NOMO-1 treated with DMSO at 0.1 percent for 48 hours (cell line): ENCODE data around the gene PKD2L1.
"Not testable (repeated sequence)": the region's sequence is repeated elsewhere in the genome, so short reads cannot be mapped to it uniquely, and the experiment has no call there.

Experiments
- DNase-seq: peaks from one replicate; lab custom pipeline; 2025; ENCODE audit not compliant: unreplicated experiment; lab: John Stamatoyannopoulos, UW

The PKD2L1 gene

DNA sequence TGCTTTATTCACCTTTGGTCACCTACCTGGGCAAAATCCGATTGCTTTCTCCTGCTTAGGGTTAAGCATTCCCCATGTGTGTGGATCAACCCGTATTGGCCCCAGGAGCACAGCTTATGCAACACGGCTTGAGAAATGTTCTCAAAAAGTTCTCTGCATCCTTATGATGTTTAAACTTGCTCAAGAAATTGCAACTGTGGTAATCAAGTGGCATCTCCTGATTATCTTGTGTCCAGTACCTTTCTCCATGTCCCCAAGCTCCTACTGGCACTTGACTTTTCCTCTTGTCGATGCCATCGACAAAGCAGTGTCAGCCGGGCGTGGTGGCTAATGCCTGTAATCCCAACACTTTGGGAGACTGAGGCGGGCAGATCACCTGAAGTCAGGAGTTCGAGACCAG lies 4.7 kb upstream of the PKD2L1 start:
- no peak for DNase-seq

DNA sequence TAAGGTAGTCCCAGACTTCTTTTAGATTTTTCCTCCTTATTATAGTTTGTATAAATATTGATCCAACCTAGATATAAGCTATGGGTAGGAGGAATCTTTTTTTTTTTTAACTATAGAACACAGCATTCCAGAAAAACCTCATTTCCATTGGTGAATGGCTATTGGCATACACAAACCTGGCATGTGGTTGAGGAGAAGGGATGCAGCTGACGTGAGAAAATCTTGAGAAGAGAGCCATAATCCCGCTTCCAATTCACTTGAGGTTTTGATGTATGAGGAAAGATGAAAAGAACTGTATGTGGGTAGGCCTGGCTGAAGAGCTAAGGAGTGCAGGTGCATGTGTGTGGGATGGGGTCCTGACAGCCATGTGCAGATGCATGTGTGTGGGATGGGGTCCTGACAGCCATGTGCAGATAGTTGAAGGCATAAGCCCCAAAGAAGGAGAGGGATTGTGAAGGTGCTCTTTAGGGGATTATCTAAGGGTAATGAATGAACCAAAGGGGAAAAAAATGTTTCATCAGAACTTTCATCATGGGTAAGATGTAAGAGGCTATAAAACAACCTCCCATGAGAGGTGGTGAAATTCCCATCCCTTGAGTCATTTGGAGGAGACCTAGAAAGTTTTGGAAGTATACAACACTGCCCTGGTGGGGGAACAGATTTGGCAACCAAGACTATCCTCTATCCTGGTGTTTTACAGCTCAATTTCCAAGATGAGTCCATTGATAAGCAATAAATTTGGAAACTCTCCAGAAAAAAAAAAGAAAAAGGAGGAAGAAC lies 3.8 kb upstream of the PKD2L1 start:
- DNase-seq = no peak

DNA sequence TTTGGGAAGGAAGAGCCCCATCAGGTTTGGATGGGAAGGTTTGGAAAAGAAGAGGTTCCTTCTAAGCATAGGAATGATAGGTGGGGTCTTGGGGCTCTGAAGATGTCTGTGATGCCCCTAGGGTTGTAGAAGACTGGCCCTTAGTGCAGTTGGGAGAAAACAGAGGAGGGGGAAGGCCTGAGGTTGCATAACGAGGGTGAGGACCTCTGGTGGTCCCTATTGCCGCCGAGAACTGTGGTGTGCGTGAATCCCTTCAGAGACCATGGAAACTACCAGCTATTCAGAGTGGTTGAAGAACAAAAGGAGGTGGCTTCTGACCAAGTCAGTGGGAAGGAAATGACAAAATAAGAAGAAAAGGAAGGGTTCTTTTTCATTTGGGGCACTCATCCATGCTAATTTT lies 3.1 kb upstream of the PKD2L1 start:
- DNase-seq = no peak

DNA sequence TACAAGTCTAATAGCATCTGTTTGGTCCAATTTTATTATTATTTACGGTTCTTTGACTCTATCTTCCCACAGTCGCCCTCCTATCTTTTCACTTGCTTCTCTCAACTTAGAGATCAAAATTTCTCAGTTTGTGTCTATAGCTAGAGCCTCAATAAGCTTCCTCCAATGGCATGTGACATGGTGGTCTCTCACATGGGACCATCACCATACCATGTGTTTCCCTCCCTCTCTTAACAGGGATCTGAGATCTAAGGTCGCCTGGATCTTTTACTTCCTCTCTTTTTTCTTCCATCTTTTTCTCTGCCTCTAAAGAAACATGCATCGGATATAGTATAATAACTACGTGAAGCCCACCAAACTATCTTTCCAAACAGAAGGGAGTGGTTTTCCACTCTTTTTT lies 1.8 kb downstream of the PKD2L1 start:
- no peak for DNase-seq

DNA sequence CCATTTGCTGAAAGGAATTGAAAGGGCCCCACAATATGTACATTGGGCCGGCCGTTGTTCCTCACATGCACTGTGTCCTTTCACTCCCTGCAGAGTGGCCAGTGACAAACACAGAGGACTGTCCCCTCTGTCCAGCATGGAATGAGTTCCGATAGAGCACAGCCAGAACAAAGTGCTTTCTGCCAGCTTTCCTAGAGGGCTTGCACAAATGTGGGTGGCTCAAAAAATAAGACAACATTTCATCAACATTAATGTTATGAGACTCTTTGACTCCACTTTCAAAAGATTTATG lies 2.4 kb downstream of the PKD2L1 start:
- DNase-seq = no peak

DNA sequence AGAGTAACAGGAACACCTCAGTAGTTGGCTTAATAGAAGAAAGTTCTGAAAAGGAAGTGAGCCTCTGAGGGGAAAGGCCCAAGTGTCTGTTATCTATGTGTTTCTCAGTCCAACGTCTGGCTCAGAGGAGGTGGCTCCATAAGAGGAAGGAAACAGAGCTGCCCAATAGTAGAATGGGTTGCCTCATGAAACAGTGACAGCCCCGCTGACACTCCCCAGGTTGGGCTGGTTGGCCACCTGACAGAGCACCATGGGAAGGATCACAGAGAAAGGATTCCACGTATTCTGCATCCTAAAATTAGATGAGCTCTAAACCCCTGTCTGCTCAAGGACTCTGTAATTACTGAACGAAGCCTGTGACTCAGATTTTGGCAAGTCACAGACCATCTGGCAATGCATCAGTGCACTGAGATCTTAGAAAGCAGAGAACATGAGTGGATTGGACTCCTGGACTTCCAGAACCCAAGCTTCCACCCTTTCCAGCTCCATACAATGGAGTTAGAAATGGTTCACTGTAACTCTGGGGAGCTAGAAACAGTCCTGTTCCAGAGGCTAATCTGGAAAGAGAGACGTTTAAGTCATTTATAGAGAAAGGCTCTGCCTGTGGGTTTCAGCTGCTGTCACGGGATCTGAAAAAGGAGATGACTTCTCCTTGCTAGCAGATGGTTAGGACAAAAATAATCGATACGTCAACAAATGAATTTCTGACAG lies 2.9 kb downstream of the PKD2L1 start:
- peak; percentile 99 for DNase-seq

DNA sequence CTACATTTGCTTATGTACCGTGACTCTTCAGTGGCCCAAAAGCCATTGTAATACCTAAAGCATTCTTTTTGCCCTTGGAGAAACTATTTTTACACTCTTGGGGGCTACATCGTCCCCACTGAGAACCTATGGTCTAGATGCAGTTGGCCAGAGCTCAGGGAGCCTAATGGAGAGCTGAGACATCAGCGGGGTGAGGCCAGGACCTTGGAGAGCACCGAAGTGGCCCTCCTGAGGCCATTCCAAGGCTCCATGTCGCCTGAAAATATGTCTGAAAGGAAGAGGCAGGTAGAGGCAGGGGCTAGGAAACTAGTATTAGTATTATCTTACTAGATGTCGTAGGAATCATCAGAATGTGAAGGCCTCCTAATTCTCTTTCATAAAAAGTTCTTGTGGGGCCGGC lies 4.9 kb downstream of the PKD2L1 start:
- no peak for DNase-seq

DNA sequence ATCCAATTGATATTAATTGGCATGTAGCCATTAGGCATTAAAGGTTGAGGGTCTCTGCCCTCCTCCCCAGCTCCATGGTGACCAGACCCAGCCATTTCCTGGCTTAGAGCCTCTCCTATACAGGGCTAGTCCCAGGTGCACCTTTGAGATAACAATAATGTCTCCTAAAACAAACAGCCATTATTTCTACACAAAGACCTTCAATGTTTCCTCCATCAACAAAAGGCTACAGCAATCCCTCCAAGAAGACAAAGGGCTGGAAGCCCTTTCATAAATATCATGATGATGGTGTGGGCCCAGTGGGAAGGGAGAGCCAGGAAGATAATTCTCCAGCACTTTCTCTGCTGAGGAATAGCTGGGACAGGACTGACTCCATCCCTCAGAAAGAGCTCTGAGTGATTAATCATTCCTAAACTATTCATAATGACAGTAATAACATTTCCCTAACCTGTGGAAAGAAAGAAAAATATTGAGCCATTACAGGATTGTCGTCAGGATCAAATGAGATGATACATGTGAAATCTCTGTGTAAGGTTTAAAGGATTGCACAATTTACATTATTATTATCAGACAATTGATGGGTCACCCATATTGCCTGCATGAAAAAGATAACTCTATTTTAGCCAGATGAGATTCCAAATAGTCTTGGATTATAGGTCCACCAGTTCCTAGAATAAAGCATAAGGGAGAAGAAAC lies 10.2 kb downstream of the PKD2L1 start:
- no peak for DNase-seq

DNA sequence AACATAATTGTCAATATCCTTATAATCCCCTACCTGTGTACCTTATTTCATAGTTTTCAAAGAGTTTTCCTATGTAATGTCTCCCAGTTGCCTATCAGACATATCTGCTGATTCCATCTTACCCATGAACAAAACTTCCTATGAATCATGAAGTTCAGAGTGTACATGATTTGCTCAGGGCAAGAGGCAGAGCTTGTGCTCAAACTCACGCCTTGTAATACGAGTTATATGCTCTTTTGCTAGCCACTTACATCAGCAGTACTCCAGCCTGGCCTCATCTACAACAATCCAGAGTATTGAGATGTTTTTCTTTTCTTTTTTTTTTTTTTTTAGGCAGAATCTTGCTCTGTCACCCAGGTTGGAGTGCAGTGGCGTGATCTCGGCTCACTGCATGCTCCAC lies 11.8 kb downstream of the PKD2L1 start:
- DNase-seq = no peak

DNA sequence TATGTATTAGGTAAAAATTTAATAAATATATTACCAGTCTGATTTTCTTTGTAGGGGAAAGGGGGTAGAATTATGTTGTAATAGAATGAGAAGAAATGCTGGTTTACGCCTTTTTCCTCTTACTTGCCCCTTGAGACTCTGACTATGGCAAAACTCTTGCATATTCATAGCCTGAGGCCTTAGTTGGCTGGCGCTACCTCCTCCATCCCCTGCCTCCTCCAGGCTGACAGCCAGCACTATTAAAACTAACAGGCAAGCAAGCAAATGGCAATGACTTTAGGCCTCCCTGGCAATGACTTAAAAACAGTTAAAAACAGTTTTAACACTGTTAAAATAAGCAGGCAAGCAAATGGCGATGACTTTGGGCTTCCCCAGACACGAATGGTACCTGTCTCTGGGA lies 14.4 kb downstream of the PKD2L1 start:
- no peak for DNase-seq

DNA sequence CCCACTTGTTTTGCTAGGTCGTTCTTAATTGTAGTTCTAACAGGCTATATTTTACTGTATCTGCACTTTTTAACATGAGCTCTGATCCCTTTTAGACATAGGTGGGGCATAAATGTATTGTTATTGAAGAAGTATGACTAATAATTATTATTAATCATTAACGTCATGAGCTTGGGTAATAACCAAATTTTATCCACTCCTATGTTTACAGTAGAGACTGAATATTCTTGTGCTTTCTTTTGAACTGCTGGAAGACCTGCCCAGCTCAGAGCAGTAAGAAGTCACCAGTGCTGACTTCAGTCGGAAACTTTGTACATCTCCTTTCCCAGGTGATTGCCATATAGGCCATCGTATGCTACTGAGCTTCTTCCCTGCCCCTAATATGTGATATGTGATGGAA lies 18.7 kb downstream of the PKD2L1 start:
- DNase-seq = no peak

DNA sequence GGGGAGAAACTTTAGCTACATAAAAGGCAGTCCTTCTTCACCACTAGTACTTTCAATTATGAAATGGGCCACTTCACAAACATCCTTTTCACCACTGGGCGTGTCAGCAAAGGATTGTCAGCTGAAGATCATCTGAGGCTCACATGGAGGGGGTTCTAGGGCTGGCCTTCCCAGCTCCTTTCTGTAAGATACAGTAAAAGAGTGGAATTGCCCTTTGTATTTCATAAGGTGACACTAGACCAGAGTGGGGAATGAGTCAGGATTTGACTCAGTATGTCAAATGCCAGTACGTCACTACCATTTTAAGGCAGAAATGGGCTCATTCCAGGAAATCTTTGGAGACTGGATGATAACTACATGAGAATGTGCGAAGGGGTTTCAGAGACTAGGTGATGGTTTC lies 22.3 kb downstream of the PKD2L1 start:
- no peak for DNase-seq

DNA sequence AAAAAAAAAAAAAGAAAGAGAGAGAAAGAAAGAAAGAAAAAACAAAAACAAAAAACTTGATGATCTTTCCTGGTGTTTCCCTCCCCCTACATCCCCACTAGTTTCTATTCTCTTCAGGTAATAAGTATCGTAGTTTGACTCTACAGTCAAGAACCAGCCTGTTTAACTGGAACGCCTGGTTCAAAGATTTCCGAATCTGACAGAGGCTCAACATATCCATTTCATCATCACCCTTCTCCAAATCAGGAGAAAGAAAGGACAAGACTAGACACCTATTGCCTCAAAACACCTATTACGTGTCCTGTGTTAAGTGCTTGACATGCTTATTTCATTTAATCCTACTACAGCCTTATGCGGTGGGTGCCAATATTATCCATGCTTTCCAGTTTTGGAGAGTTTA lies 23.2 kb downstream of the PKD2L1 start:
- no peak for DNase-seq

DNA sequence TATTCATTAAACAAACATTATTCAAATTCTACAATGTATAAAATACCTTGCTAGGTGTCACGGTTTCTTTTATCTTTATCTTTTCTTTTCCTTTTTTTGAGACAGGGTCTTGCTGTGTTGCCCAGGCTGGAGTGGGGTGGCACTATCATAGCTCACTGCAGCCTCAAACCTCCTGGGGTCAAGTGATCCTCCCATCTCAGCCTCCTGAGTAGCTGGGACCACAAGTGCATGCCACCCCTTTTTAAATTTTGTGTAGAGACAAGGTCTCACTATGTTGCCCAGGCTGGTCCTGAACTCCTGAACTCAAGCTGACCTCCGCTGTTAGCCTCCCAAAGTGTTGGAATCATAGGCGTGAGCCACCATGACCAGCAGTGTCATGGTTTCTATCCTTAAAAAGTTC lies 25.6 kb downstream of the PKD2L1 start:
- DNase-seq = no peak

DNA sequence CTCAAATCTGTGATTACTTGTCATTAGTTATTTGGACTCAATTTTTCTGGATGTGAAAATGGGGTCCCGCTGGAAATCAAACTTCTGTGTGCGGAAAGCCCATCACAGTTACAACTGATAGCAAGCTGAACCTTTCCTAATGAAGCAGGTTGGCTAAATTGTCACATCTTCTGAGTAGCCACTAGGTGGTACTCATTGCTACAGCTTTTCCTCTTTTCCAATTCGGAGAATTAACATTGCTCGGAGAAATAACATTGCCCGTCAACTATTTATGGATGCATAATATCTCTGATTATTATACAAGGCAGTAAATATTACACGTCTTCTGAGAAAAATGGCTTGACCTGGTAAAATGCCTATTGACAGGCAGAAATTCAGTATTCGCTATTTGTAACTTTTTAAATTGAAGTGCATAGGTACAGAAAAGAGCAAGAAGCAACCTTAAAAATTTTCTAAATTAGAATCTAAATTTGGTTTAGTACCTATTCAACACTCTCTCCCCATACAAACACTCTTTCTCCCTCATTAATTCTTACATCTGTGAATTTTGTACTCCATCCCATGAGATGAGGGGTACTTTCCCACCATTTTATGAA lies 26.2 kb downstream of the PKD2L1 start:
- DNase-seq = peak; percentile 39

DNA sequence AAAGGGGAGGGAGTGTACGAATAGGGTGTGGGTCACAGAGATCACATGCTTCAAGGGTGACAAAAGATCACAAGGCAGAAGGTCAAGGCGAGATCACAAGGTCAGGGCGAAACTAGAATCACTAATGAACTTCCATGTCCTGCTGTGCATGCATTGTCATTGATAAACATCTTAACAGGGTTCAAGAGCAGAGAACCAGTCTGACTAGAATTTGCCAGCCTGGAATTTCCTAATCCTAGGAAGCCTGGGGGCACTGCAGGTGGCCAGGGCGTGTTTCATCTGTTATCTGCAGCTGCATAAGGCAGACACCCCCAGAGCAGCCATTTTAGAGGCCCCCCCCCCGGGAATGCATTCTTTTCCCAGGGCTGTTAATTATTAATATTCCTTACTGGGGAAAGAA lies 28.9 kb downstream of the PKD2L1 start:
- not testable (repeated sequence) for DNase-seq

DNA sequence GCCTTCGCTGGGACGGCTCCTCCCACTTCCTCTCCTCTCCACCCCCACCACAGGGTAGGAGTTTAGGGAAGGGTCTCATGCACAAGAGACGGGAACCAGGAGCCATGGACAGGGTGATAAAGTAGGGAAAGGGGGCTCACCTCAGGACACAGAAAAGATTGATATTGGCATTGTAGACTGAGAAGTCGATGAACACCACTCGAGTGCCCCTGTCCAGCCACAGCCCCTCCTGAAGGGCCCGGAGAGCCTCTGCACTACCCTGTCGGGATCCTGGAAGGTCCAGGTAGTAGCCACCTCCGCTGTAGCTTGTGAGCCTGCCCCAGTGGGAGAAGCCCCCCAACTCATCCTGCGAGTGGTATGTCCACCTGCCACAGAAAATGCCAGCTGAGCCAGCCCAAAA lies 32.8 kb downstream of the PKD2L1 start:
- DNase-seq = no peak

DNA sequence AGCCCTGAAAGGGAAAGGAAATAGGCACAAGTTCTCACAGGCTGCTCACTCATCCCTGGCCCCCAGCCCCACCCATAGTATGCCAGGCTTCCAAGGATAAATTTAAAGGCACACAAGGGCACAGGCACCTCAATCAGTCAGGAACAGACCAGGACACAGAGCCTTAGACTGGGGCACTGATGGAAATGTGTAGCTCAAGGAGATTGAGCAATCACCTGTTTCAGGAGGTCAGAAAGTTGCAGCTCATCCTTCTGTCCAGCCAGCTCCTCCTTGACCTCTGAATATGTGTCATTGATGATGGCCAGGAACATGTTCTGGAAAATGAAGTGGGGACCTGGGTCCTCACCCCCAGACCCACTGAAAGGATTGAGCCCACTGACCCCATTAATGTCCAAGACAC lies 37.0 kb downstream of the PKD2L1 start:
- DNase-seq = no peak

DNA sequence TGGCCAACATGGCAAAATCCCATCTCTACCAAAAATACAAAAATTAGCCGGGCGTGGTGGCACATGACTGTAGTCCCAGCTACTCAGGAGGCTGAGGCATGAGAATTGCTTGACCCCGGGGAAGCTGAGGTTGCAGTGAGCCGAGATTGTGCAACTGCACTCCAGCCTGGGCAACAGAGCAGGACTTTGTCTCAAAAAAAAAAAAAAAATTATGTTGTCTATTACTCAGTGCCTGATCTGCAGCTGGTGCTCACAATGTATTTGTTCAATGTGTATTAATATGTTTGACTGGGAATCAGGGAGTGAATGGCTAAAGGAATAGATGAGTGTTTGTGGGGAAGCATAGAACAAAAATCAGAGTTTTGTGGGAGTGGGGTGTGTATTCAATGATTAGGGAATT lies 37.7 kb downstream of the PKD2L1 start:
- DNase-seq = peak; percentile 44

DNA sequence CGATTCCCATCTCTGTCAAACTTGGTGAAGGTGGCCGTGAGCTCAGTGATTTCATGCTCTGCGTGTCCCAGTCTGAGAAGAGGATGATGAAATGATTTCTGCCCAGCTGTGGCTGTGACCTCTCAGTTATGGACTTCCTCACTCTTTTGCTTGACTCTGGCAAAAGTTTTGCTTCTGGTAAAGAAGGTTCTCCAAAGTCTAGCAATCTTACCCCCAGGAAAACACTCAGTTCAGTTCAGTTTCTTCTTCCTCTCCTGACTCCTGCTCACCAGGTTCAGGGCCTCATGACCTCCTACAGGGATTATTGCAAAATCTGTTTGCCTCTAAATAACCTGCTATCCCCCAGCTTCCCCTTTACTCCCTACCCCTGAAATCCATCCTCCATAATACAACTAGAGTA lies 38.7 kb downstream of the PKD2L1 start:
- peak; percentile 85 for DNase-seq

DNA sequence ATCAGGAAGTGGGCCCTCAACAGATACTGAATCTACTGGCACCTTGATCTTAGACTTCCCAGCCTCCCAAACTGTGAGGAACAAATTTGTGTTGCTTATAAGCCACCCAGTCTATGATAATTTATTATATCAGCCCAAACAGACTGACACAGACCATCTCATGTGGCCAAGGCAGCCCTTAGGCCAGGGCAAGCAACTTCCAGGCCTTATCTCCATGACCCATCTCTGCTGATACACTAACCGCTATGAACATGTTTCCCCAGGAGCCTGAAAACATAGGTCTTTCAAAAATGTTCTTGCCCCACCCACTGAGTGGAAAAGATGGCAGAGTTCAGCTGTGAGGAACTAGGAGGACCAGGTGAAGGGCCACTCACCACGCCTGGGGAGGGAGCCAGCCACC lies 40.4 kb downstream of the PKD2L1 start:
- DNase-seq = no peak

DNA sequence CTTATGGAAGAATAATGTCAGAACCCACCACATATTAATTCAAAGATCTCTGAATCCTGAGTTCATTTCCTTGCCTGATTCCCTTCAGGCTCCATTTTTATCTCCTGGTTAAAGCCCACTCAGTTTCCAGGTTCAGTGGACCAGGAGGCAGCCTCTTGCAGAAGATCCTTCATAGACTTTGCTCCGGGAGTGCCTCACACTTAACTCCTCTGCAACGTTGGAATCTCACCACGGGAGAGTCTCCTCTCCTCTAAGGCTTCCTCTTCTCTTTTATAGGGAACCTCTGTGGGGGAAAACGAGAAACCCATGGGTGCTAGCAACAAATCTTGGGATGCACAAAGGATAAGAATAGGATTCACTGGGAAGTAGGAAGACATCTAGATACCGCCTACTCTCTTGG lies 41.8 kb downstream of the PKD2L1 start:
- no peak for DNase-seq
